ENCODE data around the gene TMED10. TPM values are rescaled to one million over a fixed set of nuclear protein-coding genes. Genes with fewer than 3 reads are reported as not detected.

Gene TMED10
- total RNA-seq = 100 to 1,000 TPM; 173 to 179 TPM

DNA sequence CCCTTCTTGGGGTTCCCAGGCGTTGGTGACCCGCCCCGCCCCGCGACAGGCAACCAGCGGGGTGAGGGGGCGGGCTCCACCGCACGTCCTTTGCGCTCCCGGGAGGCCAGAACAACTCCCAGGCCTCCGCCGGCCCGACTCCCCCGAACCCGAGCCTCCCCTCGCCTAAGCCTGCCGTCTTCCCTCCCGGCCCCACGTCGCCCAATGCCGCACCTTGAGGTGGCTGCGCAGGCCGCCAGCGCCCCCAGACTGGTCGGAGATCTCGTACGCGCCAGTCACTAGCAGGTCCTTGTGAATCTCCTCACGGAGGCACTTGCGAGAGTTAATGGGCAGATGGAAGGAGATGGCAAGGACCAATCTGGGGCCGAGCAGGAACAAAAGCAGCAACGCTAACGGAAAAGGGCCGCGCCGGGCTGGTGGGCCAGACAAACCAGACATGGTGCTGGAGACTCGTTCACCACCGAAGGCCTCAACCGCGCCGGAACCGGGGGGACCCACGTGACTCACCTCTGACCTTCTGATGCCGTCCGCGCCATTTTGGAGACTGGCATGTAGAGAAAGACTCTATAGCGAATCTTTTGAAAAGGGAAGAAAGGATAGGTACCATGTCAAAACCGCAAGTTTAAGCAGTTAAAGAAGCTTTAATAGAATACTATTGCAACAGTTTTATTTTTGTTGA lies at the start of gene TMED10:
TMED10 (minus strand) TSS at position 471 of the 679 bp plus-strand sequence; CDS start at position 438, 33 bp downstream.
- H3K27me3 Mint-ChIP-seq = no peaks in the 10 kb centered on the region
- TF ChIP-seq, protein P1, sequence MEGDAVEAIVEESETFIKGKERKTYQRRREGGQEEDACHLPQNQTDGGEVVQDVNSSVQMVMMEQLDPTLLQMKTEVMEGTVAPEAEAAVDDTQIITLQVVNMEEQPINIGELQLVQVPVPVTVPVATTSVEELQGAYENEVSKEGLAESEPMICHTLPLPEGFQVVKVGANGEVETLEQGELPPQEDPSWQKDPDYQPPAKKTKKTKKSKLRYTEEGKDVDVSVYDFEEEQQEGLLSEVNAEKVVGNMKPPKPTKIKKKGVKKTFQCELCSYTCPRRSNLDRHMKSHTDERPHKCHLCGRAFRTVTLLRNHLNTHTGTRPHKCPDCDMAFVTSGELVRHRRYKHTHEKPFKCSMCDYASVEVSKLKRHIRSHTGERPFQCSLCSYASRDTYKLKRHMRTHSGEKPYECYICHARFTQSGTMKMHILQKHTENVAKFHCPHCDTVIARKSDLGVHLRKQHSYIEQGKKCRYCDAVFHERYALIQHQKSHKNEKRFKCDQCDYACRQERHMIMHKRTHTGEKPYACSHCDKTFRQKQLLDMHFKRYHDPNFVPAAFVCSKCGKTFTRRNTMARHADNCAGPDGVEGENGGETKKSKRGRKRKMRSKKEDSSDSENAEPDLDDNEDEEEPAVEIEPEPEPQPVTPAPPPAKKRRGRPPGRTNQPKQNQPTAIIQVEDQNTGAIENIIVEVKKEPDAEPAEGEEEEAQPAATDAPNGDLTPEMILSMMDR (IDR thresholded peaks at IDR 0.05) = no peak
- ATAC-seq (peak; percentile 77), DNase-seq (peak; percentile 93)
- no peaks in the 10 kb centered on the region for H3K9me3 Mint-ChIP-seq
- peaks cover 36% of the 10 kb centered on the region for H3K4me1 Mint-ChIP-seq (ENCODE audit: low read depth)
- CTCF ChIA-PET = interaction anchor here (1.3 to 1.5 kb wide), 3 partner anchors 45 to 119 kb away, joined by 3 to 5 read pairs (median 3); no protein-coding TSS in a partner anchor
- H3K27ac Mint-ChIP-seq = peak within 1 kb of the TSS; percentile 99
- intact Hi-C loops (cut with micrococcal nuclease) = no loop called here
- H3K36me3 Mint-ChIP-seq (ENCODE audit: low read depth) = peaks cover 14% of the 10 kb centered on the region
- peak within 1 kb of the TSS; percentile 96 for H3K4me3 Mint-ChIP-seq
- POLR2A ChIA-PET = interaction anchor here (0.6 to 1.6 kb wide), 9 partner anchors 11 to 103 kb away, joined by 3 to 5 read pairs (median 3); partner anchors contain the start of gene FOS

DNA sequence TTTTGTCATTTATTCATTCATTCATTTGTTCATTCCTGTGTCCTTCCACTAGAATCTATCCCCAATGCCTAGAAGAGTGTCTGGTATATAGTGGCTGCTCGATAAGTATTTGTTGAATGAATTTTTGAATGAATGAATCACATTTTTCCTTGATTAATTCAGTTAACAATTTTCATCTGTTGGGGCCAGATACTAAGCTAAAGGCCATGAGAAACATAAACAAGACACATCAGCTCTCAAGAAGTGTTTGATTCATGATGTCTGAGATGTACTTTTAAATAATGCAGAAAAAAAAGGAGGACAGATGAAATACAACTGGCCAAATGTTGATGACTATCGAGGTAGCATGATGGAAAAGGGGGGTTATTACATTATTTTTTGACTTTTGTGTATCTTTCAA lies 48.1 kb upstream of the TMED10 start:
- ChIA-PET CTCF (interaction anchor here (1.1 kb wide), 1 partner anchor 14 kb away, joined by 3 read pairs; no protein-coding TSS in a partner anchor), POLR2A (no interaction called here)
- no peak for DNase-seq
- Mint-ChIP-seq H3K4me3 (no peak overlapping the region), H3K27me3 (no peaks in the 10 kb centered on the region), H3K4me1 (ENCODE audit: low read depth) (peaks cover 22% of the 10 kb centered on the region), H3K27ac (no peak overlapping the region), H3K9me3 (no peaks in the 10 kb centered on the region), H3K36me3 (ENCODE audit: low read depth) (no peaks in the 10 kb centered on the region)
- TF ChIP-seq, protein P1 (IDR thresholded peaks at IDR 0.05) = no peak
- intact Hi-C loops (cut with micrococcal nuclease) = no loop called here
- no peak for ATAC-seq

DNA sequence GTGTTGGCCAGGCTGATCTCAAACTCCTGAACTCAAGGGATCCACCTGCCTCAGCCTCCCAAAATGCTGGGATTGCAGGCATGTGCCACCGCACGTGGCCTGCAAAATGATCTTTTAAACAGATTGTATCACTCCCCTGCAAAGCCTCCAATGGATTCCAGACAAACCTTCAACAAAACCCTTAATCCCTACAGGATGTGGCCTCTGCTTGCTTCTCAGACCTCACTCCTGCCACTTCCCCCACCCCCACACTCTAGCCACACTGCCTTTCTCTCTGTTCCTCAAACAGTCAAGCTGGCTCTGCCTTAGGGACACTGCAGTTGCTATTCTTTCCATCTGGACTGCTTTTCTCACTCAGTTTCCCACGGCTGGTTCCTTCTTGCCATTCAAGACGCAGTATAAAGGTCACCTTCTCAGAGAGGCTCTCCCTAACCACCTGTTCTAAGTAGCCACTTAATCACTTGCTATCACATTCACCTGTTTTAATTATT lies 47.3 kb upstream of the TMED10 start:
- peaks cover 14% of the 10 kb centered on the region for H3K4me1 Mint-ChIP-seq (ENCODE audit: low read depth)
- POLR2A ChIA-PET = no interaction called here
- no peaks in the 10 kb centered on the region for H3K27me3 Mint-ChIP-seq
- H3K27ac Mint-ChIP-seq = no peak overlapping the region
- no peaks in the 10 kb centered on the region for H3K36me3 Mint-ChIP-seq (ENCODE audit: low read depth)
- DNase-seq (peak; percentile 57), ATAC-seq (peak; percentile 50)
- intact Hi-C loops (cut with micrococcal nuclease) = no loop called here
- TF ChIP-seq, protein P1 (IDR thresholded peaks at IDR 0.05) = no peak
- CTCF ChIA-PET = interaction anchor here (1.7 kb wide), 1 partner anchor 10 kb away, joined by 4 read pairs; no protein-coding TSS in a partner anchor
- no peak overlapping the region for H3K4me3 Mint-ChIP-seq
- no peaks in the 10 kb centered on the region for H3K9me3 Mint-ChIP-seq

DNA sequence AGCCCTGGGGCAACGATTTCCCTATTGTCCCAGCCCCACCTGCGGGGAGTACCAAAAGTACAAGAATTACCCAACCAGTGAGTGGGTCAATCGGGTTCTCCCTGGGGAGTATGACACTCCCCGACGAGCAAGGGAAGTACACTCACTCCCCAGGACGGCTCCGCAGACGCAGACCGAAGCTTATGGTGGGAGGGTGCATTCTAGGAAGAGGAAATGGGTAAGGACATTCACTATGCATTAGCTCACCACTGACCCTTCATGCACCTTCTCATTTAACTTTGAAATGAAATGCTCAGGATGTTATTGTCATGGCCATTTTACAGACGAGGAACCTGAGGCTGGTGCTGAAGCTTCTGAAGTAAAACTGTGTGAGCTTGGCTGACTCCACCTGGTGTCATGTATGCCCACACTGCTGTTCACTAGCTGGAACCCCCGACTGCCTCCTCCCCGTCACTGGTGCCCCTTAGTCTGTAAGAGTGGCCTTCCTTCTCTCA lies 45.8 kb upstream of the TMED10 start:
- H3K36me3 Mint-ChIP-seq (ENCODE audit: low read depth) = no peaks in the 10 kb centered on the region
- peaks cover 4% of the 10 kb centered on the region for H3K27me3 Mint-ChIP-seq
- POLR2A ChIA-PET = no interaction called here
- TF ChIP-seq, protein P1 (IDR thresholded peaks at IDR 0.05) = no peak
- ATAC-seq (no peak), DNase-seq (no peak)
- intact Hi-C loops (cut with micrococcal nuclease) = no loop called here
- no peaks in the 10 kb centered on the region for H3K9me3 Mint-ChIP-seq
- H3K4me3 Mint-ChIP-seq = no peak overlapping the region
- no peak overlapping the region for H3K27ac Mint-ChIP-seq
- peaks cover 10% of the 10 kb centered on the region for H3K4me1 Mint-ChIP-seq (ENCODE audit: low read depth)
- CTCF ChIA-PET = interaction anchor here (1.7 kb wide), 1 partner anchor 8 kb away, joined by 4 read pairs; no protein-coding TSS in a partner anchor

DNA sequence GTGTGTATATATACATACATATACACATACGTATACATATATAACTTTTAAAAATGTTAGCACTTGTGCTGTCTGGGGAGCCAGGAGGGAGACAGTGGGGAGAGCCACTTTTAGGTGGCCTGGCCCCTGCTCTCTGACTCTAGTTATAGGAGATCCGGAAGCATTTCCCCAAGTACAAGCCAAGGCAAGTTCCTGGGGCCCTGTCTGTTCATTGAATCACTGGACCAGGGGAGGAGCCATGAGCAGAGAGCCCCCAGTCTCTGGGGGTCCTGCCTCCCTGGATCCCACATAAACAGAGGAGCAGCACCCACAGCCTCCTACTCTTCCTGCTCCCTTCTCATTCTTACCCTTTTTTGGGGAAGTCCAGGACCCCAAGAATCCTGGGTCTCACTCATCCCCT lies 45.4 kb upstream of the TMED10 start:
- Mint-ChIP-seq H3K4me3 (no peak overlapping the region), H3K4me1 (ENCODE audit: low read depth) (peaks cover 6% of the 10 kb centered on the region), H3K27me3 (peaks cover 4% of the 10 kb centered on the region), H3K9me3 (no peaks in the 10 kb centered on the region), H3K27ac (no peak overlapping the region), H3K36me3 (ENCODE audit: low read depth) (no peaks in the 10 kb centered on the region)
- DNase-seq (no peak), ATAC-seq (no peak)
- TF ChIP-seq, protein P1 (IDR thresholded peaks at IDR 0.05) = no peak
- POLR2A ChIA-PET = no interaction called here
- intact Hi-C loops (cut with micrococcal nuclease) = no loop called here
- CTCF ChIA-PET = interaction anchor here (1.7 kb wide), 1 partner anchor 8 kb away, joined by 4 read pairs; no protein-coding TSS in a partner anchor
